Small intestine (tissue), 7 donors: ENCODE measurements around the gene CDCP2. TPM values are rescaled to one million over a fixed set of nuclear protein-coding genes. Genes with fewer than 3 reads are reported as not detected.

ENCODE experiments used
- DNase-seq, 2 donors: peaks; one replicate each; pipeline versions ENCODE4 v3.0.0 to v3.0.0-alpha.2; 2013
- FAIRE-seq: peaks from 2 replicates; lab custom pipeline; 2012; peaks lifted over from hg19 to GRCh38; lab: Jason Lieb, UNC
- H3K27ac ChIP-seq, 3 donors: one replicate each; pipeline ENCODE4 v1.5.1; 2013; ENCODE audit warnings: low read length in 2 of 3, mild to moderate bottlenecking in 2 of 3, control low read depth in 1 of 3, inconsistent platforms in 1 of 3, low read depth in 1 of 3, moderate library complexity in 1 of 3
- H3K27me3 ChIP-seq, 3 donors: one replicate each; pipeline ENCODE4 v1.6.1; 2013; ENCODE audit warnings: low read length in 3 of 3, inconsistent platforms in 1 of 3; ENCODE audit not compliant: control insufficient read depth in 3 of 3, insufficient read depth in 3 of 3
- H3K36me3 ChIP-seq, 3 donors: one replicate each; pipeline ENCODE4 v1.6.1; 2013; ENCODE audit warnings: low read length in 3 of 3, inconsistent platforms in 1 of 3, low read depth in 1 of 3, mild to moderate bottlenecking in 1 of 3, moderate library complexity in 1 of 3; ENCODE audit not compliant: control insufficient read depth in 3 of 3, insufficient read depth in 2 of 3
- H3K4me1 ChIP-seq, 3 donors: one replicate each; pipeline ENCODE4 v1.6.1; 2013; ENCODE audit warnings: low read length in 2 of 3, inconsistent platforms in 1 of 3, low read depth in 1 of 3, mild to moderate bottlenecking in 1 of 3, moderate library complexity in 1 of 3; ENCODE audit not compliant: control insufficient read depth in 3 of 3, insufficient read depth in 2 of 3
- H3K4me3 ChIP-seq, 3 donors: one replicate each; pipeline ENCODE4 v1.5.1; 2013; ENCODE audit warnings: low read length in 3 of 3, control low read depth in 1 of 3, inconsistent platforms in 1 of 3, low read depth in 1 of 3, mild to moderate bottlenecking in 1 of 3, moderate library complexity in 1 of 3
- H3K9me3 ChIP-seq, 2 donors: one replicate each; pipeline ENCODE4 v1.6.1; 2013; ENCODE audit warnings: low read depth in 1 of 2, low read length in 1 of 2; ENCODE audit not compliant: control insufficient read depth in 2 of 2, insufficient read depth in 1 of 2
- WGBS, 3 donors: extraction: QIAGEN DNeasy Blood & Tissue Kit; methylation state at CpG; one replicate each; pipeline ENCODE4 v1.1.7; 2013; 5-methylcytosine and 5-hydroxymethylcytosine counted together
- polyA plus RNA-seq, 4 donors: library from polyadenylated mRNA; stranded (reverse) in 3 of 4; unstranded in 1 of 4; fragments of 200-250 nt in 3 of 4; fragments of 120-200 nt in 1 of 4; gene quantifications; one replicate each; pipeline versions ENCODE4 v1.2.1 to v1.2.3, GENCODE V29; 2013
- donor health status: healthy with polysubstance abuse.
- donor health status: control.
- donor health status: control.
- donor health status: Bipolar disorder and iron deficiency.
- donor health status: healthy.

Gene CDCP2
- polyA plus RNA-seq, 4 donors = 0.07 TPM; not detected in 3

GRCh38 chr1:54163573-54163972, 10.8 kb upstream of the CDCP2 start:
- H3K27ac ChIP-seq = peak overlapping the region in 2 of 3 donors; percentile 24 to 66
- WGBS, 3 donors = 23 to 57% (median 41%) methylated on average over 5 of the region's 5 CpGs

GRCh38 chr1:54163051-54163450, 10.3 kb upstream of the CDCP2 start:
- peak; percentile 55 to 58 for DNase-seq
- WGBS, 3 donors = 37 to 67% (median 65%) methylated on average over 3 of the region's 3 CpGs

More at GRCh38 chr1:54163573-54163972, 10.8 kb upstream of the CDCP2 start:
- Histone ChIP-seq H3K4me1 (peaks cover 0 to 22% (median 6%) of the 10 kb centered on the region in 3 donors), H3K27me3 (no peaks in the 10 kb centered on the region), H3K4me3 (no peak overlapping the region), H3K9me3 (no peaks in the 10 kb centered on the region), H3K36me3 (no peaks in the 10 kb centered on the region)
- DNase-seq (peak; percentile 46 to 71), FAIRE-seq (no peak)

GRCh38 chr1:54161495-54162168, 8.8 kb upstream of the CDCP2 start:
- no peak for FAIRE-seq
- H3K4me1 ChIP-seq = peaks cover 0 to 22% (median 6%) of the 10 kb centered on the region in 3 donors

More at GRCh38 chr1:54163051-54163450, 10.3 kb upstream of the CDCP2 start:
- no peaks in the 10 kb centered on the region for H3K9me3 ChIP-seq
- no peaks in the 10 kb centered on the region for H3K36me3 ChIP-seq
- peaks cover 0 to 22% (median 6%) of the 10 kb centered on the region in 3 donors for H3K4me1 ChIP-seq
- no peak for FAIRE-seq
- peak overlapping the region in 2 of 3 donors; percentile 24 to 66 for H3K27ac ChIP-seq
- H3K27me3 ChIP-seq = no peaks in the 10 kb centered on the region
- H3K4me3 ChIP-seq = no peak overlapping the region

GRCh38 chr1:54160351-54160750, 7.6 kb upstream of the CDCP2 start:
- Histone ChIP-seq H3K27me3 (no peaks in the 10 kb centered on the region), H3K4me3 (no peak overlapping the region), H3K36me3 (no peaks in the 10 kb centered on the region), H3K4me1 (peaks cover 0 to 21% (median 6%) of the 10 kb centered on the region in 3 donors), H3K9me3 (no peaks in the 10 kb centered on the region), H3K27ac (no peak overlapping the region)
- FAIRE-seq (no peak), DNase-seq (no peak)
- WGBS, 3 donors = 69 to 74% (median 69%) methylated on average over 3 of the region's 3 CpGs

More at GRCh38 chr1:54161495-54162168, 8.8 kb upstream of the CDCP2 start:
- DNase-seq = peak; percentile 29 to 58
- 52 to 73% (median 52%) methylated on average over 6 of the region's 6 CpGs for WGBS, 3 donors
- no peak overlapping the region for H3K4me3 ChIP-seq
- H3K9me3 ChIP-seq = no peaks in the 10 kb centered on the region
- H3K27me3 ChIP-seq = no peaks in the 10 kb centered on the region
- H3K36me3 ChIP-seq = no peaks in the 10 kb centered on the region
- H3K27ac ChIP-seq = no peak overlapping the region

GRCh38 chr1:54159733-54160316, 7.0 kb upstream of the CDCP2 start:
- no peak for FAIRE-seq
- peaks cover 0 to 16% (median 6%) of the 10 kb centered on the region in 3 donors for H3K4me1 ChIP-seq
- no peak for DNase-seq
- H3K36me3 ChIP-seq = no peaks in the 10 kb centered on the region
- no peak overlapping the region for H3K4me3 ChIP-seq
- H3K27me3 ChIP-seq = no peaks in the 10 kb centered on the region
- H3K27ac ChIP-seq = no peak overlapping the region
- no peaks in the 10 kb centered on the region for H3K9me3 ChIP-seq
- WGBS, 3 donors = 63 to 67% (median 63%) methylated on average over 4 of the region's 4 CpGs

GRCh38 chr1:54158071-54158470, 5.3 kb upstream of the CDCP2 start:
- Histone ChIP-seq H3K4me1 (peaks cover 0 to 11% (median 5%) of the 10 kb centered on the region in 3 donors), H3K9me3 (no peaks in the 10 kb centered on the region), H3K27me3 (no peaks in the 10 kb centered on the region), H3K27ac (no peak overlapping the region), H3K36me3 (no peaks in the 10 kb centered on the region), H3K4me3 (no peak overlapping the region)
- WGBS, 3 donors = 45 to 64% (median 53%) methylated on average over 3 of the region's 3 CpGs
- FAIRE-seq (no peak), DNase-seq (peak in 1 of 2 donors; percentile 63)

GRCh38 chr1:54157401-54157800, 4.6 kb upstream of the CDCP2 start:
- Histone ChIP-seq H3K4me1 (peaks cover 0 to 7% (median 5%) of the 10 kb centered on the region in 3 donors), H3K36me3 (no peaks in the 10 kb centered on the region), H3K27ac (no peak overlapping the region), H3K9me3 (no peaks in the 10 kb centered on the region), H3K27me3 (no peaks in the 10 kb centered on the region), H3K4me3 (no peak overlapping the region)
- FAIRE-seq (no peak), DNase-seq (no peak)
- WGBS, 3 donors = 82 to 91% (median 88%) methylated on average over 6 of the region's 6 CpGs

- FAIRE-seq = no peak
- peaks cover 0 to 7% (median 5%) of the 10 kb centered on the region in 3 donors for H3K4me1 ChIP-seq
Observed at GRCh38 chr1:54156986-54157385, 4.2 kb upstream of the CDCP2 start.

More at GRCh38 chr1:54156986-54157385, 4.2 kb upstream of the CDCP2 start:
- no peaks in the 10 kb centered on the region for H3K9me3 ChIP-seq
- DNase-seq = peak in 1 of 2 donors; percentile 42
- H3K27ac ChIP-seq = no peak overlapping the region
- no peaks in the 10 kb centered on the region for H3K36me3 ChIP-seq
- H3K4me3 ChIP-seq = no peak overlapping the region
- no peaks in the 10 kb centered on the region for H3K27me3 ChIP-seq
- 67 to 81% (median 71%) methylated on average over 7 of the region's 7 CpGs for WGBS, 3 donors
